ENCODE data around the gene TBC1D4.
"Not testable (repeated sequence)": the region's sequence is repeated elsewhere in the genome, so short reads cannot be mapped to it uniquely, and the experiment has no call there.

Gene TBC1D4

GRCh38 chr13:75296641-75297040 lies 185.3 kb downstream of the TBC1D4 start:
- no peak for TF ChIP-seq ZNF274 (IDR thresholded peaks at IDR 0.05; ENCODE audit: low read depth, low read length)
- H3K4me3 ChIP-seq (ENCODE audit: low read length), result no peak overlapping the region

GRCh38 chr13:75295201-75295600 lies 186.8 kb downstream of the TBC1D4 start:
- TF ChIP-seq ZNF274 (IDR thresholded peaks at IDR 0.05; ENCODE audit: low read depth, low read length), result no peak
- no peak overlapping the region for H3K4me3 ChIP-seq (ENCODE audit: low read length)

DNA sequence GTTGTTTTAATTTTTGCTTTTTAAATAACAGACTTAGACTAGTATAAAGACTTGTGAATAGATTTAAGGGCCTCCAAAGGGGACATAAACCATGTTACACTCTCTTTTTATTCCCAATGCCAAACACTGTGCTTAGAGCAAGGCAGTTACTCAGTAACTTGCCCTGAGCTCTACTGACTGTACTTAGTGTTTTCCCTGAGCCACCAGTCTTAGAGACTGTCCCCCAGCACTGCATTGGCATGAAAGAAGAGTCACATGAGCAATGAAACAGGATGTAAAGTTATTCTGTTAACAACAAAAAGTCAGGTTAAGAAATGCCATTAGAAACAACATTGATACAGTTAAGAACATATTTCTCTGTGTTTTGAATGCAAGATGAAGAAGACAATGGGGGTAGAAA lies 187.9 kb downstream of the TBC1D4 start:
- no peak for TF ChIP-seq ZNF274 (IDR thresholded peaks at IDR 0.05; ENCODE audit: low read depth, low read length)
- no peak overlapping the region for H3K4me3 ChIP-seq (ENCODE audit: low read length)

DNA sequence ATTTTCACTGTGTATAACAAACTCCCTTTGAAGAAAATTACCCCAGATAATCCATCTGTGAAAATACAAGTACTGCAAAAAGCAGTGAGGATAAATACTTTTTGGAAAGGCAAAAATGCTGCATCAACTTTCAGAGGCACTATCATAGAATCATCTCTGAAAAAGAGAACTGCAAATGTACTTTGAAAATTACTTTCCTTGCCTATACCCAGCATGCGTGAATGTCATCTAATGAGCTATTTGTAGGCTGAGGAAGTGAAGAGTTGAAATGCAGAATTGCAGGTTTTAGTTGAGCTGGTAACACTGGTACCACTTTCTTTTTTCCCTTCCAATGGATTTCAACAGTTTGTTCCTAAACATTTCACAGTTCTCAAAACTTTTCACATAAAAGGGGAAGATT lies 196.7 kb downstream of the TBC1D4 start:
- TF ChIP-seq ZNF274 (IDR thresholded peaks at IDR 0.05; ENCODE audit: low read depth, low read length), result no peak
- no peak overlapping the region for H3K4me3 ChIP-seq (ENCODE audit: low read length)

DNA sequence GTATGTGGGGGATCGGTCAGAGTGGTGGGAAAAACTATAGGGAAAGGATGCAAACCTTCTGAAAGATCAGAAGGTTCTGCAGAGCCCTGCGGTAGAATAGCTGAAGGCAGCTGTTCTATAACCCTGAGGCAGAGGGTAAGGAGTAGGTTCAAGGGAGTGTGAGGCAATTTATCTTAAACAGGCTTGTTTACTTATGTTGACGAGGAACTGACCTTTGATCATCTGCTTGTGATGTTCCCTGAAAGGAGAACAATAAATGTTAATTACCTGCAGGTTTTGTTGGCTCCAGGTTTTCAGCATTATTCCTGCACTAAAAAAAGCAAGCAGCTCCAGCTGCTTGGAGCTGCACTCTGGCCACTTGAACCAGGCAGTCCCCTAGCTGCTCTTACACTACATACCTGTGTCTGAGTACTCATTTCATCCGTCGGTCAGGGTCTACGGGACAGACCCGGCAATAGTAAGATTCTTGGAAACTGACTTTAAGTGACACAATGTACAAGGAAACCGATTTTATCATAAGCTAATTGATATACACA lies 202.1 kb downstream of the TBC1D4 start:
- H3K4me3 ChIP-seq (ENCODE audit: low read length), result no peak overlapping the region
- no peak for TF ChIP-seq ZNF274 (IDR thresholded peaks at IDR 0.05; ENCODE audit: low read depth, low read length)

DNA sequence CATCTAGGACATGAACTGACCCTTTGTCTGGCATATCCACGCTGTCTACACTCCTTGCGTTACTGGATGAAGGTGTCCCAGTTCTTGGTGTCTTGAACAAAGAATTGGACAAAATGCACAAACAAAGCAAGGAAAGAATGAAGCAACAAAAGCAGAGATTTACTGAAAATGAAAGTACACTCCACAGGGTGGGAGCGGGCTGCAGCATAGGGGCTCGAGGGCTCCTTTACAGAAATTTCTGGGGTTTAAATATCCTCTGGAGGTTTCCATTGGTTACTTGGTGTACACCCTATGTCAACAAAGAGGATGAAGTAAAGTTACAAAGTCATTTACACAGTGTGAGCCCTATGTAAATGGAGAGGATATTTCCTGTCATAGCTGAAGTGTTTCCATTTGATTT lies 208.3 kb downstream of the TBC1D4 start:
- H3K4me3 ChIP-seq (ENCODE audit: low read length), result not testable (repeated sequence)

DNA sequence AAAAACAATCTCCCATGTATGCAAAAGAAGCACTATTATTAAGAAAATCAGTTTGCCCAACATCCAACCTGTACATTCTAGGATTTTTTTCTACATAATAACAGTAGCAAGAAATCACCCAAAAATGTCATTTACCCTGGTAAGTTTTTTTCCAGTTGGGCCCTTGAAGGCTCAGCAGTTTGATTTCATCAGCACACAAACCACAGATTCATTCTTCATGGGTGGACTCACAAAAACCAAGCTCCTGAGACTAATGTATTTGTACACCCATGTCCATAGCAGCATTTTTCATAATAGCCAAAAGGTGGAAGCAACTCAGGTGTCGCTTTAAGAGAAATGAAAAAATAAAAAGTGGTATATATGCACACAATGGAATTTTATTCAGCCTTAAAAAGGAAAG lies 210.1 kb downstream of the TBC1D4 start:
- no peak overlapping the region for H3K4me3 ChIP-seq (ENCODE audit: low read length)
- no peak for TF ChIP-seq ZNF274 (IDR thresholded peaks at IDR 0.05; ENCODE audit: low read depth, low read length)

GRCh38 chr13:75268481-75268880 lies 213.5 kb downstream of the TBC1D4 start:
- not testable (repeated sequence) for H3K4me3 ChIP-seq (ENCODE audit: low read length)

GRCh38 chr13:75264611-75265010 lies 217.4 kb downstream of the TBC1D4 start:
- H3K4me3 ChIP-seq (ENCODE audit: low read length), result no peak overlapping the region
- no peak for TF ChIP-seq ZNF274 (IDR thresholded peaks at IDR 0.05; ENCODE audit: low read depth, low read length)

GRCh38 chr13:75263741-75264407 lies 218.1 kb downstream of the TBC1D4 start:
- TF ChIP-seq ZNF274 (IDR thresholded peaks at IDR 0.05; ENCODE audit: low read depth, low read length), result no peak
- no peak overlapping the region for H3K4me3 ChIP-seq (ENCODE audit: low read length)

- H3K4me3 ChIP-seq (ENCODE audit: low read length), result no peak overlapping the region
- TF ChIP-seq ZNF274 (IDR thresholded peaks at IDR 0.05; ENCODE audit: low read depth, low read length), result no peak
These were observed 223.7 kb downstream of the TBC1D4 start for GRCh38 chr13:75258159-75258782.

- no peak overlapping the region for H3K4me3 ChIP-seq (ENCODE audit: low read length)
- TF ChIP-seq ZNF274 (IDR thresholded peaks at IDR 0.05; ENCODE audit: low read depth, low read length), result no peak
These were observed 225.0 kb downstream of the TBC1D4 start for GRCh38 chr13:75256922-75257321.

DNA sequence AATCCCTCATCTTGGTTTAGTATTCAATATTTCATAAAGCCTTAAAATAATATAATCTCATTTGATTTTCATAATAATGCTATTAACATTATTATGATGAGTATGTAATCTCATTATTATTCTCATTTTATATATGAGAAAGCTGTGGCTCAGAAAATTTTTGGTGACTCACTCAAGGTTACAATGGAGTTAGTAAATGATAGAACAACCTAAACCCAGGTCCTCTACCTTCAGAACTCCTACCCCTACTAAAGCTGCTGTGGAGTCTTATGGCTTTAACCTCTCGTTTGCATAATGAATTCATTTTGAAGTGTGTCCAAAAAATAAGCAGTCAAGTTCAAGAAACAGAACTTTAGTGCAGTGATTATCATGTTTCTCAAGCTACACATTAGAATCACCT lies 226.3 kb downstream of the TBC1D4 start:
- H3K4me3 ChIP-seq (ENCODE audit: low read length), result no peak overlapping the region
- TF ChIP-seq ZNF274 (IDR thresholded peaks at IDR 0.05; ENCODE audit: low read depth, low read length), result no peak

DNA sequence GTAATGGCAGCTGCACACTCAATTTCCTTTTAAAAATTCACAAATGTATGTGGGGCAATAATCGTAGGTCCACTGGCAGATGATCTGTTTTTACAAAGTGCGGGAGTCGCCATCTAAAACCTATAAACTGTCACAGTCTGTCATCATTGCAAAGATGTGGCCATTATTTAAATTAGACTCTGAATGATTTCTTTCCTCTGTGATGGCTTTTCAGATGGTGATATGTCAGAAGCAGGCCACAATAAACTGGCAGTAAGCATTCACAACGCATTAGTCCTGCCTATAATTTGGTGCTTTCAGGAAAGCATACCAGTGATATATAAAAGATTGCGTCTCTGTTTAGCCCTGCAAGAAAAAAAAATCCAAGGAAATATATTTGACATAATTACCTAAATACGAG lies 226.8 kb downstream of the TBC1D4 start:
- no peak for TF ChIP-seq ZNF274 (IDR thresholded peaks at IDR 0.05; ENCODE audit: low read depth, low read length)

GRCh38 chr13:75251188-75251587 lies 230.8 kb downstream of the TBC1D4 start:
- no peak for TF ChIP-seq ZNF274 (IDR thresholded peaks at IDR 0.05; ENCODE audit: low read depth, low read length)
- no peak overlapping the region for H3K4me3 ChIP-seq (ENCODE audit: low read length)

More for the DNA sequence above, 226.8 kb downstream of the TBC1D4 start:
- H3K4me3 ChIP-seq (ENCODE audit: low read length), result no peak overlapping the region
